Anterior cingulate cortex (tissue), 58 donors: ENCODE data around the gene FASLG.
"Not testable (repeated sequence)": the region's sequence is repeated elsewhere in the genome, so short reads cannot be mapped to it uniquely, and the experiment has no call there.

Experiments used
- DNase-seq, 58 donors: peaks; one replicate each; lab custom pipeline; 2025; lab: John Stamatoyannopoulos, UW

Gene FASLG

GRCh38 chr1:172679000-172679772 lies 20.3 kb downstream of the FASLG start:
- DNase-seq, result no peak

GRCh38 chr1:172680244-172680643 lies 21.3 kb downstream of the FASLG start:
- DNase-seq, result no peak

DNA sequence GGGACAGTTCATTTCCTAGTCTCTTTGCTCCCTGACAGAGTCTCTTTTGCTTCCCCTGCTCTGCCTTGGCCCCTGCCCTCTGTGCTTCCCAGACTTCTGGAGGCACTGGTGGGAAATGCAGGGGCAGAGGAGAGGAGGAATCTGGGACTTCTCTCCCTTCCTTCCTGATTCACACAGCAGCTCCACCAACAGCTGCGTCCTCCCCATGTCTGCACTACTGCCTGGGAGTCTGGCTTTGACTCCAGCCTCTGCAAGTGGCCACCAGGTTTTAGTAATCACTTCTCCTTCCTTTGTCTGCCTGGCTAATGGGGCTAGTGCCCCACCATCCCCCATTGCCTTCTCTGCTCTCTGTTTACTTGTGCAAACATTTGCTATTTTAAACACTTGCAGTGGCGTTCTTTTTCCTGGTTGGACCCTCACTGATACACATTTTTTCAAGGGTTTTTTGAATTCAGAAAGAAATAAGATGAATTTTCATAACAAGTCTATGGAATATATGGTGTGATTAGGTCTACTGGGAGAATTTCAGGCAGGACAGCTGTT lies 21.9 kb downstream of the FASLG start:
- DNase-seq, result no peak

DNA sequence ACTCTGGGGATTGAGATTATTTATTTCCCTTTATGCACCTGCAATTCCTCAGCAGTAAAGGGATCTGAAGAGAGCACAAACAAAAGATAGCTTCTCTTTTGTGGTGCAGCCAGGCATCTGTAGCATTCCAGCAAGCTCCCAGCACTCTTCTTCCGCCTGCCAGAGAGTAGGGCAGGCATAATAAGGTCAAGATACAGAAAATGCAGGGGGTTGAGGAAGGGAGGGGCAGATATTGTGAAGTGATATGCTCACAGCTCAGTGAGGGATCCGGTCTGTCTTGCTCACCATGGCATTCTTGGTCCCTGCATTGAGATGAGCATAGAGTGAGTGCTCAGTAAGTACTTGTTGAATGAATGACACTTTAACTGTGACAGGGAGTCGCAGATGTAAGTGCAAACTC lies 23.9 kb downstream of the FASLG start:
- no peak for DNase-seq

- no peak for DNase-seq
These were observed 27.2 kb downstream of the FASLG start for GRCh38 chr1:172686143-172686542.

DNA sequence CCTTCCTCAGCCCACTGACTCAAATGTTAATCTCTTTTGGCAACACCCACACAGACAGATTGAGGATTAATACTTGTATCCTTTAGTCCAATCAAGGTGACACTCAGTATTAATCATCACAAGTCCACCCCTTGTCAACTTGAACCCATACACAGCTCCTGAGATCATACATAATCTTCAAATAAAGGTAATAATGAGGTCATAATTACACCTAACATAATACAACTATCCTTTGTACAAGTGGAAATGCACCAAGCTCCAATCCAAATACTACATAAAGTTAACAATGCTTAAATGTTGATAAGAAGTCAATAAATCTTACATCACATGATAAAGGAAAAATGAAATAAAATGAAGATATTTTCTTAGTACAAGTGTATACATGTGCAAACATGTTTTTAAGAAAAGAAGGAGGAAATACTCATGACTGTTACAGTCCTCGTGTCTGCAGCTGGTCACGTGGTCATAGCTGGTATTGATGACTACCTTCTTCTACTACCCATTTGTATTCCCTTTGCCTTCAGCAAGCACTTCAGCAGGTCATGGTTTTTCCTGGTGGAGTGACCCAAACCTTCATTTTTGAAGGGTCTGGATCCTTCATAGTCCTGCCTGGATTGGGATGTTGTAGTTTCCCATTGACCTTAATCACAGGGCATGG lies 29.7 kb downstream of the FASLG start:
- DNase-seq, result not testable (repeated sequence)

DNA sequence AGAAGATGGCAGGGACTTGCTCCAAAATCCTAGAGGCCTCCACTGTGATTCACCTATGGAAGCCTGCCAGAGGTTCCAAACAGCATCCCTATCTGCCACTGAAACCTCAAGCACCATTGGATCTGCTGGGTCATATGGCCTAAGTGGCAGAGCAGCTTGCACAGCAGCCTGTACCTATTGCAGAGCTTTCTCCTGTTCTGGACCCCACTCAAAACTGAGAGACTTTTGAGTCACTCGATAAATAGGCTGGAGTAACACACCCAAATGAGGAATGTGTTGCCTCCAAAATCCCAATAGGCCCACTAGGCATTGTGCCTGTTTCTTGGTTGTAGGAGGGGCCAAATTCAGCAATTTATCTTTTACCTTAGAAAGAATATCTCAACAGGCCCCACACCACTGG lies 32.0 kb downstream of the FASLG start:
- not testable (repeated sequence) for DNase-seq

GRCh38 chr1:172697534-172698002 lies 38.7 kb downstream of the FASLG start:
- no peak for DNase-seq

GRCh38 chr1:172698224-172698623 lies 39.3 kb downstream of the FASLG start:
- DNase-seq, result no peak

GRCh38 chr1:172699111-172699510 lies 40.2 kb downstream of the FASLG start:
- no peak for DNase-seq

GRCh38 chr1:172699695-172700227 lies 40.9 kb downstream of the FASLG start:
- DNase-seq, result peak in 3 of 58 donors; percentile 0 to 8 (median 1)

DNA sequence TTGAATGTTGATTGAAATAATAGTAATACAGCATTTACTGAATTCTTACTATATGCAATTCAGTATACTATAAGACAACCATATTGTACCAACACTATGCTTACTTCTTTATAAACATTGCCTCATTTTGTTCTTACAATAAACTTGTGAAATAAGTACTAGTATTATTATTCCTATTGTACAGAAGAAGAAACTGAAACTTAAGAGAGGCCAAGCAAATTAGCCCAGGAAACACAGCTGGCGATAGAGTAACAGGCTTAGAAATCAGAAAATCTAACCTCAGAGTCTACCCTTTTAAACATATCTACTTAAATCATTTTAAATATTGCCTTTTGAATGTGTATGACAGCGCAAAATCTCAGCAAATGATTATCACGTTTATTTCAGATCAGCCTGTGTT lies 41.7 kb downstream of the FASLG start:
- no peak for DNase-seq

GRCh38 chr1:172704001-172704400 lies 45.1 kb downstream of the FASLG start:
- no peak for DNase-seq

DNA sequence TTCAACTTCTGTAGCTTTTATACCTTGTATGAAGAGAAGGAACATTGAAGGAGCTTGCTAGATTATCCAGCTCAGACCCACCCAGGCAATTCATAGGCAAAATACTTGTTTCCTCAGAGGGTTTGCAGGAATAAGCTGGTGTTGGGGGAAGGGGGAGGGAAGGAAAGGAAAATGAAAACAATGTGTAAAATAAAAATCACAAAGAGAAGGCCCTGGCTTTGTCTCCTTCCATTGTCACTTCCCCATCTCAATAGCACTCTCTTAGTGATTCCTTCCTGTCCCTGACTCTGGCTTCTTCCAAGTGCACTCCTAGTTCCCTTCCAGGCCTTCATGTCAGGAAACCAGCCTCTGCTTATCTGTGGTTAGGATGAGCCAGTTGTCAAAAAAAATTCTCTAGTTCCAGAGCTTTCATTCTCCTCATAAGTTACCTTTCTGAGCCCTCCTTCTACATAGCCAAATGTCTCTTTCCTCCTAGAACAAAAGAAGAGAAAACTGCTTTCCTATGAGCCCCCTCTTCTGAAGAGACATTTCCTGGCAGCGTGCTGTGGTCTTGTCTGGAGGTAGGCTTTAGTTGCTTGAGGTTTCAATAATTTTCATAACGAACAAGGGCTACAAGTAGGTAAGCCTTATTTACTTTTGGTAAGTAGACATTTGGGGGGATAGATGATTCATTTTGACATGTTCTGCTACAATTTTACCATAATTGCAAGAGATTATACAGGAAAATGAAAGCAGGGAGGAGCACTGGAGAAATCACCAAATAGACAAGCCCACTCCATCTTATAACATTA lies 45.7 kb downstream of the FASLG start:
- no peak for DNase-seq

DNA sequence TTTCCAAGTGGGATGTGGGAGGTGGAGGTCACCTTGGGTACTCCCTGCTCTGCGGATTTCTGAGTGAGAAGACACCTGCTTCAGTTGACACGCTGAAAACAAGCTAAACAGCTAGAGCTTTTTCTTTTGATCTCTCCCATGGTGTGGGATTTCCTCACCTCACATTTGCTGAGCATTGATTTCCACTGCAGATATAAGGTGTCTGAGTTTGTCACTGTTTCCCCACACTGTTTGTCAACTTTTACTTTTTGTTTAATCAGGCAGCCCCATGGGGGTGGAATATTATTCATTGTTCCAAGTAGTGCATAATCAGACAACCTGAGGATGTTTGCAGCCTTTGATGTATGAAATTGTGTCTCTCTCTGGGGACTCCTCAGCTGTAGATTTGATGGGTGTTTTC lies 49.5 kb downstream of the FASLG start:
- no peak for DNase-seq

DNA sequence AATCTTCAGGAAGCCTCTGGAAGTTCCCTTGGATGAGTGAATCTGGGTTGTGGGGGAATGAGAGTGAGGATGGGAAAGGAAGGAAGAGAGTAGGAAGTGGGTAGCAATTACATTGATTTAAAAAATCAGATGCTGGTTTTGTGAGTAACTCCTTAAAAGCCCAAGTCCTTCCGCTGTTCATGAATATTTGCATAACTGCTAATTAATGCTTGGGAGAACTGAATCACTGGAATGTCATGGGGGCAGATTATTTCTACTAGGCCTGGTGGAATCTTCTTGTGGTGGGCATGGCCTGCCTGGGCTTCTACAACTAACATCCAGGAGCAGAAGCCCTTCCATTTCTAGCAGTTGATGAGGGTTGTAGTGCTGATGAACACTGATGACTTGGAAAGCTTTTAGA lies 52.7 kb downstream of the FASLG start:
- DNase-seq, result no peak

GRCh38 chr1:172713466-172713865 lies 54.6 kb downstream of the FASLG start:
- no peak for DNase-seq
